B cell (primary cell): ENCODE results near the gene BAZ2B. TPM values are rescaled to one million over a fixed set of nuclear protein-coding genes. Genes with fewer than 3 reads are reported as not detected.

Experiments
- ATAC-seq: fragments of 200-7000 bp; cut with Tn5 transposase; one replicate; pipeline ENCODE4 v1.10.0; 2021; ENCODE audit warnings: low read depth, mild to moderate bottlenecking, moderate number of reproducible peaks, moderate library complexity
- CTCF ChIA-PET: fragments of 350-600 bp; sonication (Branson Sonifier 250); formaldehyde crosslinking; loops from one replicate; lab custom pipeline; 2021; ENCODE audit warnings: antibody characterized with exemption, inconsistent platforms; lab: Charles Lee
- POLR2A ChIA-PET: fragments of 350-600 bp; sonication (Branson Sonifier 250); formaldehyde crosslinking; loops from one replicate; lab custom pipeline; 2021; ENCODE audit warnings: antibody characterized with exemption; lab: Charles Lee
- DNase-seq: peaks from one replicate; pipeline ENCODE4 v3.0.0; 2013
- H2AFZ ChIP-seq: 2 replicates; pipeline ENCODE4 v1.6.1; 2012; ENCODE audit warnings: mild to moderate bottlenecking, low read depth, low read length; ENCODE audit not compliant: insufficient read depth, poor library complexity, severe bottlenecking
- H3K27ac ChIP-seq, 2 donors: 1 replicate in 1 of 2; 2 replicates in 1 of 2; pipeline ENCODE4 v1.5.1; 2012 to 2013; ENCODE audit warnings: low read length in 2 of 2, mild to moderate bottlenecking in 2 of 2, moderate library complexity in 1 of 2
- H3K27me3 ChIP-seq, 4 experiments: fragments of 200-600 bp in 1 of 4; sonication (generic) in 1 of 4; replicated peaks in 1 of 4; 1 replicate in 2 of 4; 2 replicates in 2 of 4; pipeline versions ENCODE4 v1.6.1 to v1.7.0; 2013 to 2016; ENCODE audit warnings: low read length in 3 of 4, mild to moderate bottlenecking in 2 of 4, mixed read lengths in 1 of 4, moderate library complexity in 1 of 4; ENCODE audit not compliant: insufficient read depth in 4 of 4, control insufficient read depth in 3 of 4; ENCODE audit errors: control extremely low read depth in 1 of 4
- H3K36me3 ChIP-seq, 2 experiments: replicated peaks in 1 of 2; 1 replicate in 1 of 2; 2 replicates in 1 of 2; pipeline versions ENCODE4 v1.6.1 to v1.7.1; 2013; ENCODE audit warnings: low read length in 1 of 2; ENCODE audit not compliant: insufficient read depth in 2 of 2, control insufficient read depth in 1 of 2; ENCODE audit errors: control extremely low read depth in 1 of 2, extremely low read depth in 1 of 2
- H3K4me1 ChIP-seq, 2 donors: fragments of 200-600 bp in 1 of 2; sonication (generic) in 1 of 2; 1 replicate in 1 of 2; 2 replicates in 1 of 2; pipeline versions ENCODE4 v1.5.1 to v1.6.1; 2013 to 2017; ENCODE audit warnings: low read length in 2 of 2; ENCODE audit not compliant: control insufficient read depth in 2 of 2, insufficient read depth in 2 of 2
- H3K4me2 ChIP-seq: replicated peaks from 2 replicates; pipeline ENCODE3; 2012; ENCODE audit warnings: mild to moderate bottlenecking, low read depth, low read length; ENCODE audit not compliant: poor library complexity, severe bottlenecking
- H3K4me3 ChIP-seq, 5 experiments: fragments of 200-600 bp in 1 of 5; sonication (generic) in 1 of 5; 1 replicate in 3 of 5; 2 replicates in 2 of 5; pipeline versions ENCODE4 v1.5.1 to v1.7.0; 2011 to 2016; ENCODE audit warnings: low read length in 4 of 5, mild to moderate bottlenecking in 4 of 5, low read depth in 2 of 5, control low read depth in 1 of 5, moderate library complexity in 1 of 5; ENCODE audit not compliant: insufficient read depth in 1 of 5; ENCODE audit errors: control extremely low read depth in 1 of 5, extremely low read depth in 1 of 5
- H3K79me2 ChIP-seq: fragments of 200-600 bp; sonication (generic); one replicate; pipeline ENCODE4 v1.6.0; 2016; ENCODE audit warnings: low read length; ENCODE audit not compliant: control insufficient read depth, insufficient read depth
- H3K9ac ChIP-seq: fragments of 200-600 bp; sonication (generic); 2 replicates; pipeline ENCODE4 v1.6.1; 2017; ENCODE audit warnings: mild to moderate bottlenecking, low read length, moderate library complexity
- H3K9me3 ChIP-seq, 3 donors: one replicate each; pipeline versions ENCODE4 v1.6.1 to v1.7.1; 2013; ENCODE audit warnings: low read length in 2 of 3; ENCODE audit not compliant: control insufficient read depth in 2 of 3, insufficient read depth in 1 of 3; ENCODE audit errors: control extremely low read depth in 1 of 3
- H4K20me1 ChIP-seq: 2 replicates; pipeline ENCODE4 v1.6.0; 2012; ENCODE audit warnings: mild to moderate bottlenecking, low read length; ENCODE audit not compliant: insufficient read depth, control insufficient read depth, poor library complexity, severe bottlenecking
- H3K27ac Mint-ChIP-seq: one replicate; pipeline ENCODE4 v1.8.0; 2021; ENCODE audit warnings: mixed read lengths
- H3K27me3 Mint-ChIP-seq: one replicate; pipeline ENCODE4 v1.8.0; 2021; ENCODE audit warnings: mixed read lengths
- H3K4me1 Mint-ChIP-seq: one replicate; pipeline ENCODE4 v1.8.0; 2021; ENCODE audit warnings: mixed read lengths
- H3K4me3 Mint-ChIP-seq: one replicate; pipeline ENCODE4 v1.8.0; 2021; ENCODE audit warnings: mixed read lengths
- H3K9me3 Mint-ChIP-seq: one replicate; pipeline ENCODE4 v1.8.0; 2022; ENCODE audit warnings: mixed read lengths; ENCODE audit not compliant: insufficient read depth
- CTCF ChIP-seq: fragments of 200-600 bp; IDR thresholded peaks from one replicate; pipeline ENCODE4 v1.8.0; 2022; ENCODE audit warnings: antibody characterized with exemption, mild to moderate bottlenecking
- EZH2 ChIP-seq: IDR thresholded peaks from 2 replicates; pipeline ENCODE4 v1.6.1; 2012; ENCODE audit warnings: borderline replicate concordance, low read depth, mild to moderate bottlenecking, moderate library complexity, low read length; ENCODE audit not compliant: insufficient read depth, poor library complexity, severe bottlenecking
- WGBS: methylation state at CpG from one replicate; pipeline ENCODE4 v1.1.5; 2013; ENCODE audit warnings: missing lambda C conversion rate; ENCODE audit not compliant: insufficient coverage; 5-methylcytosine and 5-hydroxymethylcytosine counted together
- intact Hi-C: fragments of 100-400 bp; cut with micrococcal nuclease; formaldehyde crosslinking; loops from one replicate; pipeline ENCODE4 v1.10.0; 2022
- polyA plus RNA-seq: library from polyadenylated mRNA; depleted of rRNA; stranded (reverse); fragments of >200 nt; gene quantifications from 2 replicates; pipeline ENCODE4 v1.2.3, GENCODE V29; 2012
- total RNA-seq, 2 donors: library from RNA; stranded (reverse); fragments of 120-200 nt in 1 of 2; gene quantifications; 1 replicate in 1 of 2; 2 replicates in 1 of 2; pipeline versions ENCODE4 v1.2.3 to v1.2.4, GENCODE V29; 2013 to 2022

Gene BAZ2B
- total and polyA plus RNA-seq, 2 donors (not counting 1 experiment from before 2014, with no cell fraction given): 8.6 to 42.3 TPM

GRCh38 chr2:159561242-159561641 is 55.1 kb downstream of the BAZ2B start:
- Histone ChIP-seq H3K9me3 (no peaks in the 10 kb centered on the region), H3K4me2 (no peak overlapping the region), H3K79me2 (no peaks in the 10 kb centered on the region), H3K9ac (no peak overlapping the region), H3K4me3 (no peak overlapping the region), H3K27me3 (no peaks in the 10 kb centered on the region), H2AFZ (no peak overlapping the region), H3K4me1 (no peaks in the 10 kb centered on the region), H3K27ac (no peak overlapping the region), H4K20me1 (no peaks in the 10 kb centered on the region), H3K36me3 (no peaks in the 10 kb centered on the region)
- intact Hi-C loops: no loop called here
- TF ChIP-seq CTCF: no peak
- TF ChIP-seq EZH2: no peak
- Mint-ChIP-seq H3K27ac (no peak overlapping the region), H3K4me3 (no peak overlapping the region), H3K27me3 (no peaks in the 10 kb centered on the region), H3K9me3 (no peaks in the 10 kb centered on the region), H3K4me1 (no peaks in the 10 kb centered on the region)
- DNase-seq (no peak), ATAC-seq (no peak)
- ChIA-PET CTCF (no interaction called here), POLR2A (no interaction called here)

GRCh38 chr2:159559034-159559433 is 57.3 kb downstream of the BAZ2B start:
- H3K27ac ChIP-seq: no peak overlapping the region
- ChIA-PET POLR2A (no interaction called here), CTCF (no interaction called here)
- no peaks in the 10 kb centered on the region for H3K9me3 ChIP-seq
- 100% methylated on average over 1 of the region's 4 CpGs for WGBS
- no peak overlapping the region for H3K9ac ChIP-seq
- ATAC-seq: no peak
- H3K9me3 Mint-ChIP-seq: no peaks in the 10 kb centered on the region
- no peaks in the 10 kb centered on the region for H3K4me1 Mint-ChIP-seq
- H3K36me3 ChIP-seq: no peaks in the 10 kb centered on the region
- H3K27me3 ChIP-seq: no peaks in the 10 kb centered on the region
- H3K27ac Mint-ChIP-seq: no peak overlapping the region
- no peak overlapping the region for H3K4me3 ChIP-seq
- intact Hi-C loops: no loop called here
- no peaks in the 10 kb centered on the region for H3K4me1 ChIP-seq
- no peak for TF ChIP-seq EZH2
- TF ChIP-seq CTCF: no peak
- no peak overlapping the region for H2AFZ ChIP-seq
- H3K79me2 ChIP-seq: no peaks in the 10 kb centered on the region
- no peak for DNase-seq
- H3K4me2 ChIP-seq: no peak overlapping the region
- H3K4me3 Mint-ChIP-seq: no peak overlapping the region
- no peaks in the 10 kb centered on the region for H4K20me1 ChIP-seq
- H3K27me3 Mint-ChIP-seq: no peaks in the 10 kb centered on the region
